Coronary artery (tissue), 2 donors: Measurements from ENCODE around the gene GPR37.

Source experiments
- DNase-seq: peaks from one replicate; pipeline ENCODE4 v3.0.0-alpha.2; 2017; ENCODE audit warnings: low spot score
- H3K27ac ChIP-seq, 2 donors: fragments of 200-600 bp; sonication (generic); one replicate each; pipeline ENCODE4 v1.5.1; 2016 to 2019
- H3K4me3 ChIP-seq: fragments of 200-600 bp; sonication (generic); 2 replicates; pipeline ENCODE4 v1.5.1; 2016; ENCODE audit warnings: mild to moderate bottlenecking, moderate library complexity
- TF ChIP-seq, protein P1 (sequence below): fragments of 200-600 bp; sonication (generic); IDR thresholded peaks from one replicate; pipeline ENCODE4 v1.5.1; 2019; ENCODE audit warnings: antibody characterized with exemption

GPR37 gene

DNA sequence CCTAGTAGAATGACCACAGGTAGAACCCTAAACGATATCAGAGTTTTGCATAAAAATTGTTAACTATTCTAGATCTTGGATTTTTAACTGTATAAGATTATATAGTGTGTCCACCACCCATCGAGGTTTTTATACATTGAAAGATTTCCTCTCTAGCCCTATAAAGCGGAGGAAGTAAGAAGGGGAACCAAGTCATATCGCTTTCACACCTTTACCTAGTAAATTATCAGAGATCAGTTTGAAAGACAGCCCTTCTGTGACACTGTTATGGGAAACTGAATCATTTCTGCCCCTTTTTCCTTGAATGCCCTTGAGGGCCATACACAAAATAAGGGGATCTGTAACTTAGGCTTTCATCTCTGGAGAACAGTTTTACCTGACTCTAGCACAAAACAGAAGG lies 8.3 kb upstream of the GPR37 start:
- no peak overlapping the region for H3K27ac ChIP-seq
- DNase-seq: no peak
- TF ChIP-seq, protein P1, sequence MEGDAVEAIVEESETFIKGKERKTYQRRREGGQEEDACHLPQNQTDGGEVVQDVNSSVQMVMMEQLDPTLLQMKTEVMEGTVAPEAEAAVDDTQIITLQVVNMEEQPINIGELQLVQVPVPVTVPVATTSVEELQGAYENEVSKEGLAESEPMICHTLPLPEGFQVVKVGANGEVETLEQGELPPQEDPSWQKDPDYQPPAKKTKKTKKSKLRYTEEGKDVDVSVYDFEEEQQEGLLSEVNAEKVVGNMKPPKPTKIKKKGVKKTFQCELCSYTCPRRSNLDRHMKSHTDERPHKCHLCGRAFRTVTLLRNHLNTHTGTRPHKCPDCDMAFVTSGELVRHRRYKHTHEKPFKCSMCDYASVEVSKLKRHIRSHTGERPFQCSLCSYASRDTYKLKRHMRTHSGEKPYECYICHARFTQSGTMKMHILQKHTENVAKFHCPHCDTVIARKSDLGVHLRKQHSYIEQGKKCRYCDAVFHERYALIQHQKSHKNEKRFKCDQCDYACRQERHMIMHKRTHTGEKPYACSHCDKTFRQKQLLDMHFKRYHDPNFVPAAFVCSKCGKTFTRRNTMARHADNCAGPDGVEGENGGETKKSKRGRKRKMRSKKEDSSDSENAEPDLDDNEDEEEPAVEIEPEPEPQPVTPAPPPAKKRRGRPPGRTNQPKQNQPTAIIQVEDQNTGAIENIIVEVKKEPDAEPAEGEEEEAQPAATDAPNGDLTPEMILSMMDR: no peak
- no peak overlapping the region for H3K4me3 ChIP-seq

DNA sequence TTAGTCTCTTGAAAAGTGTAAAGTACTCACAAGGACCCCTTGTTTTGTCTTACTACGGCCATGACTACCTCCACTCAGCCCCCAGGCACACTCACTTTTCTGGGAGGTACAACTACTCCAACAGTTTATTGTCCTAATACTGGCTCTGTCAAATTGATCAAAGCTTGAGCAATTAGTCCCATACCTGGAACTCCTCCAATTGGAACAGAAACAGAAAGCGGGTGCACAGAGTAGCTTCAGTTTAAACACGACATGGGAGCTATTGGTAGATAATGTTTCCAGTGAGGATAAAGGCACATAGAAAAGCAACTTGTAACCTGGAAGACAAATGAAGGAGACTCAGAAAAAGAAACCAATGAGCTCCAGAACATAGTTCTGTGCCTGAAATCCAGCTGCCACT lies 7.7 kb upstream of the GPR37 start:
- H3K4me3 ChIP-seq: no peak overlapping the region
- no peak overlapping the region for H3K27ac ChIP-seq
- no peak for DNase-seq
- TF ChIP-seq, protein P1: no peak

DNA sequence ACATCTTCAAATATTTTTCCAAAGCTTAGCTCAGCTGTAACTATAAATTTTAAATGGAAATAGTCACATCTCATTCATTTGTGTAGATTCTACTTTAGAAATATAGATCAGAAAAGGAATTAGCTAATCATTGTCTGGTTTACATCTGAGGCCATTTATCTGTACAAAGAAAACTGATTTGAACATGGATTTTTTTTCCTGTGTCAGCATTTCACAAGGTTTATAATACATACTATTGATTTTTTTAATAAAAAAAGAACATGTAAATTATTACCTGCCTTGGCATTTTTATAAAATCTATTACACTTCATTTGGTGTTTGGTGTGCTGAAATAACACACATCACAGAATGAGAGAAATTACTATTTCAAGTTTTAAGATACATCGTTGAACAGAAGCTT lies 3.5 kb upstream of the GPR37 start:
- H3K27ac ChIP-seq: no peak overlapping the region
- no peak for DNase-seq
- TF ChIP-seq, protein P1: no peak

DNA sequence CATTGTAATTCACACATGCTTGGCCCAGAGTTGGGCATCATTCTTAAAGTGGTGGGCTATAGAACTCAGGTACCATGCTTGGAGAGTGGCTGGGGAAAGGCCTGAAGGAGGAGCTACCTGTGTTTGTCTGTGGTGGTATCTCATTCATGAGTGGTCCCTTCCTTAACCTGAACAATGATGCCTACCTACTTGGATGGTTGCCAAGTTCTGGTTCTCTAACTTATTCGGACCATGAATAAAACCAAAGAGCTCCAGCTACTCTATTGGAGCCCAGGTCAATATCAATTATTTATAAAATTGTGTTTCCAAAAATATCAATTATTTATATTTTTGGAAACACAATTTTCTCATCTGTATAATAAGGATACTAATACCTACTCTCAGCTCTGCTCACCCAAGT lies 2.9 kb upstream of the GPR37 start:
- Histone ChIP-seq H3K27ac (no peak overlapping the region), H3K4me3 (no peak overlapping the region)
- TF ChIP-seq, protein P1: no peak
- DNase-seq: no peak

More for the DNA sequence above, 3.5 kb upstream of the GPR37 start:
- no peak overlapping the region for H3K4me3 ChIP-seq

DNA sequence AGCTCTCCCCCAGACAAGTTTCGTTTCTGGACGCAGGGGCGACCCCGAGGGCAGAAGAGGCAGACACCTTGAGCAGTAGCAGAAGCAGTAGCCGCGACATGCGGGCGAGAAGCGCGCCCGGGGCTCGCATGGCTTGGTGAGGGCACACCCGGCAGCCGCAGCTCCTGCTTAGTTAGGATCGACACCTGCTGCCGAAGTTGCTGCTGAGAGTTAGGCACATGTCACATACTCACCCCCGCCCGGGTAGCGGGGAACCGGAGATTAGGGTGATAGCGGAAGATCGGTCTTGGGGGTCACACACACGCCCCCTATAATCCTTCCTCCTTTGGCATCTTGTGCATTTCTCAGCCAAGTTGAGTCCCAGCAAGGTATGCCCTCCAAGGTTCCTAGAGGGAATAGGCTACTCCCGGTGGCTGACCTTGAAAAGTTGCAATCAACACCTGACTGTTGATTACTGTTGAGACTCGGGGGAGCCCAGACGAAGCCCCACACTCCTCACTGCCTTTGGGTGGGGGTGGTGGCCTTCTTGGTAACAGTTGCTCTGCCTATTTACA lies 668 bp downstream of the GPR37 start:
- Histone ChIP-seq H3K4me3 (peak overlapping the region; percentile 74), H3K27ac (no peak overlapping the region)
- no peak for DNase-seq
- TF ChIP-seq, protein P1: no peak

DNA sequence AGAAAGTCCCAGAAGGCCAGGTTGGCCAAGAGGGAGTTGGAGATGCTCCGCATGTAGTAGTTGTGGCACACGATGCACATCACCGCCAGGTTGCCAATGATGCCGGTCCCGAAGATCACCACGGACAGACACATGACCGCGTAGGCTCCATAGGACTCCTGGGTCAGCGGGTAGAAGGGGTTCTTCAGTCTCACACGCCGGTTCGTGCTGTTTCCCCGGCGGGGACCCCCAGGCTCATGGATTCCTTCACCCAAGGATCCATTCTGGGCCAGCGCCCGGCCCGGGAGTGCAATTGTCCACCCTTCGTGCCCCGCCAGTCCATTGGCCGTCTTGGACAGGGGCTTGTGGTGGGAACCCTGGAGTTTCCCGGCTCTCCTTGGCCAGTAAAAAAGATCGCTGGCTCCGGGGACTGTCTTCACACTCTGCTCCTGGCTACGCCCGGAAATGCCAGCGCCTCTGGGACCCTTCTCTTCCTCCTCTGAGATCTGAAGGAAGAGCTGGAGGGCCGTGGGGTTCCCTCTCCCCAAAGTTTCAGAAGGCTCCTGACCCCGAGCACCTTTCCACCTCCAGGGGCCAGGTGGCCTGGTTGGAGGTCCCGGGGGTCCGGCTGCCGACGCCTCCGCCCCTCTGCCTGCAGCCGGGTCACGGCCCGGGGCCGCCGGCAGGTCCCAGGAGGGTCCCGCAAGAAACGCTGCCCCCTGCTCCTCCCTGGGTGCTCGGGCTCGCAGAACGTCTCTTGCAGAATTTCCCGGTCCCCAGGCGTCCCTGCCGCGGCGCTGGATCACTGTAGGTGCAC lies 1.3 kb downstream of the GPR37 start:
- no peak for DNase-seq
- Histone ChIP-seq H3K27ac (no peak overlapping the region), H3K4me3 (peak overlapping the region; percentile 74)
- TF ChIP-seq, protein P1: no peak

DNA sequence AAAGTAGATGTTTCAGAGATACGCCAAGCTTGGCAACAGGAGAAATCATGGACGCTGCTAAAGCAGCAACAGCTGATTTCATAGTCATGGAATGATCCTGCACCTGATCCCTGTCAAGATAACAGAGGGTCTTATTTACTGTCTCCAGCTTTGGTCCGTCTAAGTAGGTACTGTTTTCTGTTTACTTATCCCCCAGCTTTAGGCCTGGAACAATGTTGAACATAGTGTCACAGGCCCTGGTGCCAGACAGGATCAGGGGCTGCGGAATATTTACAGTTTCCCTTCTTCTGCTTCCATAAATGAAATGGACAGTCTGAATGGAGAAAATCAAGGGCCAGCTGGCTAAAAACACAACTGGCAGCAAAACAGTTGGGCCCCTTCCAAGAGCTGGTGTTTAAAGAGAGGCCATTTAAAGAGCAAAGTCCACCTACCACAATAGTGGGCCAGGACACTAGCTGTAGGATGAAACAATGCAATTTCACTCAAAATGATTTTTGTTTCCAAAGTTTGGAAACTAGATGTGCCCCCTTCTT lies 2.9 kb downstream of the GPR37 start:
- DNase-seq: no peak
- Histone ChIP-seq H3K4me3 (no peak overlapping the region), H3K27ac (no peak overlapping the region)
- TF ChIP-seq, protein P1: no peak
